ENCODE data around the gene EGFR. TPM values are rescaled to one million over a fixed set of nuclear protein-coding genes. Genes with fewer than 3 reads are reported as not detected.
"Not testable (repeated sequence)": the region's sequence is repeated elsewhere in the genome, so short reads cannot be mapped to it uniquely, and the experiment has no call there.

The EGFR gene
- total RNA-seq, 5 donors from 2014 or later (not counting 1 experiment from before 2014, with no cell fraction given): 0.16 to 0.79 (median 0.35) TPM; not detected in 2

GRCh38 chr7:55033236-55033846, 14.5 kb downstream of the EGFR start:
- DNase-seq: no peak
- no peaks in the 10 kb centered on the region for H3K9me3 Mint-ChIP-seq
- no peaks in the 10 kb centered on the region for H3K36me3 Mint-ChIP-seq
- no peaks in the 10 kb centered on the region for H3K4me1 Mint-ChIP-seq
- ChIA-PET CTCF (no interaction called here), POLR2A (no interaction called here)
- no peak overlapping the region for H3K4me3 ChIP-seq (ENCODE audit: control insufficient read depth in 1 of 2, extremely low read depth in 1 of 2, low read length in 1 of 2)
- no peak overlapping the region for H3K4me3 Mint-ChIP-seq
- H3K36me3 ChIP-seq (ENCODE audit: control insufficient read depth in 2 of 2, extremely low read depth in 1 of 2, insufficient read depth in 1 of 2, low read length in 1 of 2): no peaks in the 10 kb centered on the region
- 68% methylated on average over 7 of the region's 10 CpGs for WGBS (ENCODE audit: insufficient coverage)
- peaks cover 0 to 10% of the 10 kb centered on the region in 2 experiments for H3K27me3 ChIP-seq (replicated peaks in 1 of 2; ENCODE audit: control insufficient read depth in 2 of 2, extremely low read depth in 1 of 2, insufficient read depth in 2 of 2, low read length in 1 of 2)
- no peaks in the 10 kb centered on the region for H3K4me1 ChIP-seq (ENCODE audit: control insufficient read depth in 1 of 2, extremely low read depth in 1 of 2, insufficient read depth in 2 of 2, low read length in 2 of 2)
- H3K9me3 ChIP-seq: no peaks in the 10 kb centered on the region
- H3K27ac Mint-ChIP-seq: no peak overlapping the region
- H3K27ac ChIP-seq (ENCODE audit: low read length): no peak overlapping the region
- no peak for ATAC-seq (replicated peaks in 1 of 4)
- peaks cover 0 to 5% of the 10 kb centered on the region in 2 donors for H3K27me3 Mint-ChIP-seq

- ChIA-PET POLR2A (no interaction called here), CTCF (no interaction called here)
Measured at GRCh38 chr7:55034776-55035175, 16.0 kb downstream of the EGFR start.

GRCh38 chr7:55035410-55035809, 16.6 kb downstream of the EGFR start:
- ATAC-seq (replicated peaks in 1 of 4); H3K4me3 ChIP-seq (ENCODE audit: control insufficient read depth in 1 of 2, extremely low read depth in 1 of 2, low read length in 1 of 2); H3K4me3 Mint-ChIP-seq; H3K9me3 ChIP-seq; H3K4me1 ChIP-seq (ENCODE audit: control insufficient read depth in 1 of 2, extremely low read depth in 1 of 2, insufficient read depth in 2 of 2, low read length in 2 of 2); H3K27ac ChIP-seq (ENCODE audit: low read length); H3K27ac Mint-ChIP-seq; CTCF ChIA-PET; H3K36me3 ChIP-seq (ENCODE audit: control insufficient read depth in 2 of 2, extremely low read depth in 1 of 2, insufficient read depth in 1 of 2, low read length in 1 of 2); DNase-seq; H3K27me3 Mint-ChIP-seq; H3K9me3 Mint-ChIP-seq; POLR2A ChIA-PET; H3K4me1 Mint-ChIP-seq; H3K36me3 Mint-ChIP-seq: not testable (repeated sequence)
- peaks cover 0 to 16% of the 10 kb centered on the region in 2 experiments for H3K27me3 ChIP-seq (replicated peaks in 1 of 2; ENCODE audit: control insufficient read depth in 2 of 2, extremely low read depth in 1 of 2, insufficient read depth in 2 of 2, low read length in 1 of 2)
- WGBS (ENCODE audit: insufficient coverage): no CpG with 5 or more reads among the region's 3 CpGs

More at GRCh38 chr7:55034776-55035175, 16.0 kb downstream of the EGFR start:
- no CpG with 5 or more reads among the region's 2 CpGs for WGBS (ENCODE audit: insufficient coverage)
- Mint-ChIP-seq H3K9me3 (no peaks in the 10 kb centered on the region), H3K27me3 (peaks cover 0 to 9% of the 10 kb centered on the region in 2 donors), H3K4me1 (no peaks in the 10 kb centered on the region), H3K27ac (no peak overlapping the region), H3K36me3 (no peaks in the 10 kb centered on the region), H3K4me3 (no peak overlapping the region)
- H3K4me3 ChIP-seq (ENCODE audit: control insufficient read depth in 1 of 2, extremely low read depth in 1 of 2, low read length in 1 of 2): no peak overlapping the region
- DNase-seq: no peak
- no peaks in the 10 kb centered on the region for H3K9me3 ChIP-seq
- H3K36me3 ChIP-seq (ENCODE audit: control insufficient read depth in 2 of 2, extremely low read depth in 1 of 2, insufficient read depth in 1 of 2, low read length in 1 of 2): no peaks in the 10 kb centered on the region
- no peaks in the 10 kb centered on the region for H3K4me1 ChIP-seq (ENCODE audit: control insufficient read depth in 1 of 2, extremely low read depth in 1 of 2, insufficient read depth in 2 of 2, low read length in 2 of 2)
- no peak overlapping the region for H3K27ac ChIP-seq (ENCODE audit: low read length)
- peaks cover 0 to 14% of the 10 kb centered on the region in 2 experiments for H3K27me3 ChIP-seq (replicated peaks in 1 of 2; ENCODE audit: control insufficient read depth in 2 of 2, extremely low read depth in 1 of 2, insufficient read depth in 2 of 2, low read length in 1 of 2)
- no peak for ATAC-seq (replicated peaks in 1 of 4)

- POLR2A ChIA-PET: no interaction called here
- no peak overlapping the region for H3K4me3 Mint-ChIP-seq
Measured at GRCh38 chr7:55036950-55037736, 18.3 kb downstream of the EGFR start.

GRCh38 chr7:55043691-55044370, 25.0 kb downstream of the EGFR start:
- Mint-ChIP-seq H3K4me3 (no peak overlapping the region), H3K27me3 (peaks cover 3 to 4% of the 10 kb centered on the region in 2 donors), H3K4me1 (no peaks in the 10 kb centered on the region), H3K27ac (no peak overlapping the region), H3K36me3 (no peaks in the 10 kb centered on the region), H3K9me3 (no peaks in the 10 kb centered on the region)
- no peak overlapping the region for H3K27ac ChIP-seq (ENCODE audit: low read length)
- no peak overlapping the region for H3K4me3 ChIP-seq (ENCODE audit: control insufficient read depth in 1 of 2, extremely low read depth in 1 of 2, low read length in 1 of 2)
- H3K4me1 ChIP-seq (ENCODE audit: control insufficient read depth in 1 of 2, extremely low read depth in 1 of 2, insufficient read depth in 2 of 2, low read length in 2 of 2): no peaks in the 10 kb centered on the region
- ATAC-seq (replicated peaks in 1 of 4) (no peak), DNase-seq (no peak)
- ChIA-PET CTCF (interaction anchor here in 1 of 2 donors (0.5 kb wide), 1 partner anchor 555 kb away, joined by 7 read pairs; no protein-coding TSS in a partner anchor), POLR2A (no interaction called here)
- peaks cover 0 to 5% of the 10 kb centered on the region in 2 experiments for H3K27me3 ChIP-seq (replicated peaks in 1 of 2; ENCODE audit: control insufficient read depth in 2 of 2, extremely low read depth in 1 of 2, insufficient read depth in 2 of 2, low read length in 1 of 2)
- no peaks in the 10 kb centered on the region for H3K9me3 ChIP-seq
- H3K36me3 ChIP-seq (ENCODE audit: control insufficient read depth in 2 of 2, extremely low read depth in 1 of 2, insufficient read depth in 1 of 2, low read length in 1 of 2): no peaks in the 10 kb centered on the region
- 57% methylated on average over 3 of the region's 3 CpGs for WGBS (ENCODE audit: insufficient coverage)

More at GRCh38 chr7:55036950-55037736, 18.3 kb downstream of the EGFR start:
- DNase-seq (no peak), ATAC-seq (replicated peaks in 1 of 4) (no peak)
- H3K27me3 ChIP-seq (replicated peaks in 1 of 2; ENCODE audit: control insufficient read depth in 2 of 2, extremely low read depth in 1 of 2, insufficient read depth in 2 of 2, low read length in 1 of 2): peaks cover 0 to 16% of the 10 kb centered on the region in 2 experiments
- CTCF ChIA-PET: no interaction called here
- no peak overlapping the region for H3K27ac Mint-ChIP-seq
- WGBS (ENCODE audit: insufficient coverage): no CpG with 5 or more reads among the region's 13 CpGs
- no peak overlapping the region for H3K27ac ChIP-seq (ENCODE audit: low read length)
- peaks cover 0 to 9% of the 10 kb centered on the region in 2 donors for H3K27me3 Mint-ChIP-seq
- no peaks in the 10 kb centered on the region for H3K36me3 Mint-ChIP-seq
- H3K4me1 ChIP-seq (ENCODE audit: control insufficient read depth in 1 of 2, extremely low read depth in 1 of 2, insufficient read depth in 2 of 2, low read length in 2 of 2): no peaks in the 10 kb centered on the region
- no peak overlapping the region for H3K4me3 ChIP-seq (ENCODE audit: control insufficient read depth in 1 of 2, extremely low read depth in 1 of 2, low read length in 1 of 2)
- H3K36me3 ChIP-seq (ENCODE audit: control insufficient read depth in 2 of 2, extremely low read depth in 1 of 2, insufficient read depth in 1 of 2, low read length in 1 of 2): no peaks in the 10 kb centered on the region
- H3K9me3 Mint-ChIP-seq: no peaks in the 10 kb centered on the region
- no peaks in the 10 kb centered on the region for H3K4me1 Mint-ChIP-seq
- no peaks in the 10 kb centered on the region for H3K9me3 ChIP-seq

GRCh38 chr7:55044371-55044717, 25.5 kb downstream of the EGFR start:
- Histone ChIP-seq H3K36me3 (ENCODE audit: control insufficient read depth in 2 of 2, extremely low read depth in 1 of 2, insufficient read depth in 1 of 2, low read length in 1 of 2) (no peaks in the 10 kb centered on the region), H3K4me3 (ENCODE audit: control insufficient read depth in 1 of 2, extremely low read depth in 1 of 2, low read length in 1 of 2) (no peak overlapping the region), H3K4me1 (ENCODE audit: control insufficient read depth in 1 of 2, extremely low read depth in 1 of 2, insufficient read depth in 2 of 2, low read length in 2 of 2) (no peaks in the 10 kb centered on the region), H3K27me3 (replicated peaks in 1 of 2; ENCODE audit: control insufficient read depth in 2 of 2, extremely low read depth in 1 of 2, insufficient read depth in 2 of 2, low read length in 1 of 2) (peaks cover 0 to 3% of the 10 kb centered on the region in 2 experiments), H3K27ac (ENCODE audit: low read length) (no peak overlapping the region), H3K9me3 (no peaks in the 10 kb centered on the region)
- no peaks in the 10 kb centered on the region for H3K36me3 Mint-ChIP-seq
- ChIA-PET CTCF (interaction anchor here in 1 of 2 donors (0.5 kb wide), 1 partner anchor 554 kb away, joined by 7 read pairs; no protein-coding TSS in a partner anchor), POLR2A (no interaction called here)
- no peaks in the 10 kb centered on the region for H3K9me3 Mint-ChIP-seq
- peaks cover 1 to 3% of the 10 kb centered on the region in 2 donors for H3K27me3 Mint-ChIP-seq
- 96% methylated on average over 3 of the region's 6 CpGs for WGBS (ENCODE audit: insufficient coverage)
- no peaks in the 10 kb centered on the region for H3K4me1 Mint-ChIP-seq
- no peak overlapping the region for H3K27ac Mint-ChIP-seq
- H3K4me3 Mint-ChIP-seq: no peak overlapping the region
- DNase-seq: no peak
- no peak for ATAC-seq (replicated peaks in 1 of 4)

Measured in T-cell (primary cell).